Transverse colon (tissue), 4 donors: Measurements from ENCODE around the gene GUCY2F. TPM values are rescaled to one million over a fixed set of nuclear protein-coding genes. Genes with fewer than 3 reads are reported as not detected.
A peak's percentile ranks its signal among the peaks of the same experiment; 100 is the strongest.

Source experiments
- DNase-seq: peaks from one replicate; pipeline ENCODE4 v3.0.0-alpha.2; 2019
- H3K27ac ChIP-seq, 4 donors: fragments of 200-600 bp; sonication (generic); 2 replicates each; pipeline ENCODE4 v1.5.1; 2016 to 2018; ENCODE audit warnings: inconsistent platforms in 4 of 4
- H3K27me3 ChIP-seq: fragments of 200-600 bp; sonication (generic); 2 replicates; pipeline ENCODE4 v1.5.1; 2017; ENCODE audit warnings: inconsistent platforms
- H3K36me3 ChIP-seq, 4 donors: fragments of 200-600 bp; sonication (generic); 2 replicates each; pipeline ENCODE4 v1.5.1; 2017 to 2019; ENCODE audit warnings: inconsistent platforms in 4 of 4
- H3K4me1 ChIP-seq, 4 donors: fragments of 200-600 bp; sonication (generic); 2 replicates each; pipeline ENCODE4 v1.5.1; 2017 to 2020; ENCODE audit warnings: inconsistent platforms in 4 of 4
- H3K4me3 ChIP-seq, 4 donors: fragments of 200-600 bp; sonication (generic); 1 replicate in 1 of 4; 2 replicates in 3 of 4; pipeline versions ENCODE4 v1.5.1 to v1.6.1; 2017 to 2019; ENCODE audit warnings: inconsistent platforms in 4 of 4
- H3K9me3 ChIP-seq, 2 donors: fragments of 200-600 bp; sonication (generic); 2 replicates each; pipeline ENCODE4 v1.5.1; 2017 to 2019; ENCODE audit warnings: inconsistent platforms in 2 of 2
- CTCF ChIP-seq, 5 experiments: fragments of 200-600 bp in 3 of 5; fragments of 450-650 bp in 2 of 5; sonication (generic) in 3 of 5; IDR thresholded peaks; 1 replicate in 2 of 5; 2 replicates in 3 of 5; pipeline ENCODE4 v1.5.1; 2016 to 2017; ENCODE audit warnings: antibody characterized with exemption in 5 of 5, inconsistent platforms in 3 of 5, mild to moderate bottlenecking in 2 of 5, moderate library complexity in 1 of 5
- EP300 ChIP-seq: sonication (generic); formaldehyde crosslinking; IDR thresholded peaks from one replicate; pipeline ENCODE4 v1.6.1; 2017; ENCODE audit warnings: antibody characterized with exemption, low read depth
- POLR2A ChIP-seq: fragments of 450-650 bp; IDR thresholded peaks from one replicate; pipeline ENCODE4 v1.6.1; 2016; ENCODE audit warnings: antibody characterized with exemption, mild to moderate bottlenecking, moderate library complexity
- POLR2AphosphoS5 ChIP-seq, 3 donors: sonication (generic); formaldehyde crosslinking; IDR thresholded peaks; one replicate each; pipeline ENCODE4 v1.6.1; 2016; ENCODE audit warnings: antibody characterized with exemption in 3 of 3
- WGBS, 2 donors: methylation state at CpG; one replicate each; pipeline ENCODE4 v1.1.5; 2018; ENCODE audit warnings: low coverage in 1 of 2; 5-methylcytosine and 5-hydroxymethylcytosine counted together
- in situ Hi-C, 4 donors: fragments of 200-750 bp; cut with MboI; loops; one replicate each; pipeline versions ENCODE4 v1.15.0 to v1.15.1; 2017; ENCODE audit warnings: low sequenced_read_pairs in 3 of 4, low pct_ligation_motif_present in 1 of 4, low pct_unique_long_range_greater_than_20kb in 1 of 4
- intact Hi-C: fragments of 100-400 bp; cut with DNase I; formaldehyde crosslinking; loops from one replicate; pipeline ENCODE4 v1.15.1; 2023; ENCODE audit warnings: low total_unique reads
- total RNA-seq, 4 donors: library from RNA; depleted of rRNA; stranded (reverse); fragments of >200 nt; gene quantifications; one replicate each; pipeline ENCODE4 v1.1.0, GENCODE V29; 2016

GUCY2F gene
- total RNA-seq, 4 donors from 2014 or later: not detected

GRCh38 chrX:109484886-109485285 is 3.0 kb upstream of the GUCY2F start:
- 81% methylated on average over 1 of the region's 1 CpG; no CpG with 5 or more reads in 1 of the 2 donors for WGBS, 2 donors
- no peaks in the 10 kb centered on the region for H3K36me3 ChIP-seq
- DNase-seq: no peak
- H3K4me1 ChIP-seq: no peaks in the 10 kb centered on the region
- in situ Hi-C loops: loop anchor here in 3 of 4 donors (10.0 to 25.0 kb wide), 4 partner anchors 150 to 652 kb away; no protein-coding TSS in a partner anchor
- TF ChIP-seq CTCF (IDR thresholded peaks at IDR 0.05): no peak
- TF ChIP-seq POLR2AphosphoS5 (IDR thresholded peaks at IDR 0.05): no peak
- no peak for TF ChIP-seq EP300
- no peak for TF ChIP-seq POLR2A
- H3K27me3 ChIP-seq: no peaks in the 10 kb centered on the region
- H3K4me3 ChIP-seq: no peak overlapping the region
- H3K27ac ChIP-seq: no peak overlapping the region
- no peaks in the 10 kb centered on the region for H3K9me3 ChIP-seq
- intact Hi-C loops: no loop called here

- Histone ChIP-seq H3K4me3 (no peak overlapping the region), H3K36me3 (no peaks in the 10 kb centered on the region), H3K27me3 (no peaks in the 10 kb centered on the region), H3K9me3 (no peaks in the 10 kb centered on the region), H3K27ac (no peak overlapping the region), H3K4me1 (no peaks in the 10 kb centered on the region)
- TF ChIP-seq EP300 (no peak), CTCF (IDR thresholded peaks at IDR 0.05) (peak in 4 of 5 experiments; percentile 26 to 38 (median 28))
- no peak for DNase-seq
- in situ Hi-C loops (loop anchor here in 2 of 4 donors (25.0 kb wide), 3 partner anchors 387 to 662 kb away; no protein-coding TSS in a partner anchor), intact Hi-C loops (no loop called here)
- 31 to 67% methylated on average over 1 to 23 of the region's 23 CpGs for WGBS, 2 donors
These were observed 6.6 kb downstream of the GUCY2F start for GRCh38 chrX:109475174-109475891.

- in situ Hi-C loops (no loop called here), intact Hi-C loops (no loop called here)
- no peak overlapping the region for H3K27ac ChIP-seq
- H3K9me3 ChIP-seq: no peaks in the 10 kb centered on the region
- H3K27me3 ChIP-seq: no peaks in the 10 kb centered on the region
- H3K4me1 ChIP-seq: no peaks in the 10 kb centered on the region
- no peak for DNase-seq
- H3K36me3 ChIP-seq: no peaks in the 10 kb centered on the region
- WGBS, 2 donors: 0 to 41% methylated on average over 1 to 7 of the region's 7 CpGs
- H3K4me3 ChIP-seq: no peak overlapping the region
- TF ChIP-seq CTCF (IDR thresholded peaks at IDR 0.05): no peak
- TF ChIP-seq POLR2A: no peak
- no peak for TF ChIP-seq EP300
- no peak for TF ChIP-seq POLR2AphosphoS5 (IDR thresholded peaks at IDR 0.05)
These were observed 8.7 kb downstream of the GUCY2F start for GRCh38 chrX:109472939-109473735.

GRCh38 chrX:109464231-109464630 is 17.7 kb downstream of the GUCY2F start:
- no peak for DNase-seq
- no peaks in the 10 kb centered on the region for H3K9me3 ChIP-seq
- TF ChIP-seq POLR2AphosphoS5 (IDR thresholded peaks at IDR 0.05) (no peak), POLR2A (no peak)

More at GRCh38 chrX:109464231-109464630, 17.7 kb downstream of the GUCY2F start:
- H3K4me3 ChIP-seq: no peak overlapping the region
- intact Hi-C loops (no loop called here), in situ Hi-C loops (no loop called here)
- H3K36me3 ChIP-seq: no peaks in the 10 kb centered on the region
- H3K27ac ChIP-seq: no peak overlapping the region
- H3K27me3 ChIP-seq: no peaks in the 10 kb centered on the region
- H3K4me1 ChIP-seq: no peaks in the 10 kb centered on the region
